Thyroid gland (tissue), 4 donors: ENCODE data around the gene MYO16.

ENCODE experiments used
- CTCF ChIP-seq, 6 experiments: fragments of 200-600 bp in 3 of 6; fragments of 450-650 bp in 3 of 6; sonication (generic) in 3 of 6; IDR thresholded peaks; one replicate each; pipeline ENCODE4 v1.5.1; 2016 to 2019; ENCODE audit warnings: antibody characterized with exemption in 6 of 6, mild to moderate bottlenecking in 2 of 6, inconsistent platforms in 1 of 6, moderate library complexity in 1 of 6
- POLR2A ChIP-seq, 2 donors: fragments of 450-650 bp; IDR thresholded peaks; one replicate each; pipeline ENCODE4 v1.6.1; 2017; ENCODE audit warnings: antibody characterized with exemption in 2 of 2, mild to moderate bottlenecking in 2 of 2, moderate library complexity in 1 of 2

- no peak for TF ChIP-seq CTCF (IDR thresholded peaks at IDR 0.05)
- no peak for TF ChIP-seq POLR2A (IDR thresholded peaks at IDR 0.05)
Measured at GRCh38 chr13:108855737-108856387, 226.5 kb downstream of the MYO16 start.
